Hindlimb muscle (tissue), 1 donor: ENCODE data around the gene EEF1AKMT3. TPM values are rescaled to one million over a fixed set of nuclear protein-coding genes. Genes with fewer than 3 reads are reported as not detected.

ENCODE experiments used
- DNase-seq: peaks from one replicate; pipeline ENCODE4 v3.0.0-alpha.2; 2013
- polyA plus RNA-seq: library from polyadenylated mRNA; unstranded; fragments of 120-200 nt; gene quantifications from one replicate; pipeline ENCODE4 v1.2.1, GENCODE V29; 2013; ENCODE audit not compliant: insufficient read length

EEF1AKMT3 gene
- polyA plus RNA-seq, 1 donor = 6.0 TPM

GRCh38 chr12:57783861-57784260, 11.4 kb downstream of the EEF1AKMT3 start:
- DNase-seq = no peak

GRCh38 chr12:57793920-57794319, 21.5 kb downstream of the EEF1AKMT3 start:
- no peak for DNase-seq

- DNase-seq = no peak
These were observed 22.9 kb downstream of the EEF1AKMT3 start for GRCh38 chr12:57795354-57795753.

- no peak for DNase-seq
These were observed 24.6 kb downstream of the EEF1AKMT3 start for GRCh38 chr12:57796996-57797395.

- DNase-seq = no peak
These were observed 25.5 kb downstream of the EEF1AKMT3 start for GRCh38 chr12:57797933-57798332.

GRCh38 chr12:57800965-57801364, 28.6 kb downstream of the EEF1AKMT3 start:
- no peak for DNase-seq

GRCh38 chr12:57802607-57803006, 30.2 kb downstream of the EEF1AKMT3 start:
- DNase-seq = no peak

- DNase-seq = no peak
These were observed 31.0 kb downstream of the EEF1AKMT3 start for GRCh38 chr12:57803319-57803893.

GRCh38 chr12:57806677-57807076, 34.3 kb downstream of the EEF1AKMT3 start:
- no peak for DNase-seq

GRCh38 chr12:57807285-57807684, 34.9 kb downstream of the EEF1AKMT3 start:
- DNase-seq = no peak

DNA sequence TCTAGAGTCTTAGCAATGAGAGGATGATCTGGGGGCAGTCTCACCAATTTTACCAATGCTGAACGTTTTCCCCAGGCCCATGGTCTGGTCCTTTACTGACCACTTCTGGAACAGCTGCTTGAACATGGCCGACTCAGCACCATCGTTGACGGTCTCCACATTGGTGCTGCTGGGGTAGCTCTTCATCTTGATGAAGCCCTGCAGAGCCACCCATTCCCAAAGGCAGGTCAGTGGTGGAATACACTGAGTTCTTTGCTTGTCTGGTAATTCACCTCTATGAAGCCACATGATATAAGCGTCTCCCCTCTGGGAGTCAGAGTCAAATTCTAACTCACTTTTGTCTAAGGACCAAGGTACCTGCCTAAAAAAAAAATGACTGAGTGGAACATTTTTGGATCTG, 35.9 kb downstream of the EEF1AKMT3 start:
- no peak for DNase-seq

GRCh38 chr12:57809425-57809824, 37.0 kb downstream of the EEF1AKMT3 start:
- DNase-seq = no peak

DNA sequence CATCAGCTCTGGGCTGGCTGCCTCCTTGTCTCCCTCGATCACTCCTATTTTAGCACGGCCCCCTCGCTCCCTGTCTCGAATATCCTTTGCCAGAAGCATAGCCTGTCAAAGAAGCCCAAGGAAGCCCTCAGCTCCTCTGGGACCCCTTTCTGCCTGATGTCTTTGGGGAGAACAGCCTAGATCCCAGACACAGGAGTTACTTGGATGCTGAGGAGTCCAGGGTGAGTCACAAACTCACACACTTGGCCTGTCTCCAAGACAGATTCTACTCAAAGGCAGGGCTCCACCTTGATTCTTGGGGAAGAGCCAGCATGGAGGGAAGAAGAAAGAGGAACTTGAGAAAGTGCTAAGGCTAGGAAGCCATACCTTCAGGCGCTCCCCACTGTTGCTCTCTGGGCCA, 38.0 kb downstream of the EEF1AKMT3 start:
- no peak for DNase-seq

GRCh38 chr12:57811028-57811755, 38.8 kb downstream of the EEF1AKMT3 start:
- no peak for DNase-seq

- DNase-seq = no peak
These were observed 40.9 kb downstream of the EEF1AKMT3 start for GRCh38 chr12:57813111-57813970.

DNA sequence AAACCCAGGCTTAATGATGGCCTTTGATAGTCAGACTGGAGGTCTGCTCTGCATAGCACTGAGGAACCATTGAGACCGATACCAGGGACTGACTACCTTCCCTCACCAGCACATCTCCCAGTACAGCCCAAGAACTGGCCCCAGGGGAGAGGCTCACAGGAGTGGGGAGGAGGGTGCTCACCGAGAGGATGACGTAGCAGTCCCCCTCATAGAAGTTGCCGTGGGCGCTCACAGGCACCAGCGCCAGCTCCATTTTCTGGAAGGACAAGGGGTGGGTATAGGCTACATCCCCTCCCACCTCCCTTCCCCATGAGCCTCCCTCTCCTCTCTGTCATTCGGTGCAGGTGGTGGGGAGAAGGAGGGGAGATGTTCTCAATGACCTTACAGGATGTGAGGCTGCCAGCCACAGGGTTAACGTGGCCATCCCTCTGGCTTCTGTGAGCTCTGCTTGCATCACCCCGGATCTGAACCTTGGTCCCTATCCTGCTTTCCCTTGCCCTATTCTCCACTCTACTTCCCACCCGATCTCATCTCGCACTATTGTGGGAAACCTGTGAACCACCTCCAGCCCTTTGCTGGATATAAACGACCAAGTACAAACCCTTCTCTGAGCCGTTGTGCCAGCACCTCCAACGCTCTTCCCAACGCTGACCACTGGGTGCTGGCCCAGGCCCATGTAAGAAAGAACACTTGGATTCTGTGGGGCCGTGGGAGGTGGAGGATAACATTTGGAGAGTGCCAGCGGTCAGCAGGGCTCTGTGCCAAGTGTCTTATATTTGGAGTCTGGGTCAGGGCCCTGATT, 41.8 kb downstream of the EEF1AKMT3 start:
- DNase-seq = no peak

GRCh38 chr12:57815177-57816000, 43.0 kb downstream of the EEF1AKMT3 start:
- no peak for DNase-seq

DNA sequence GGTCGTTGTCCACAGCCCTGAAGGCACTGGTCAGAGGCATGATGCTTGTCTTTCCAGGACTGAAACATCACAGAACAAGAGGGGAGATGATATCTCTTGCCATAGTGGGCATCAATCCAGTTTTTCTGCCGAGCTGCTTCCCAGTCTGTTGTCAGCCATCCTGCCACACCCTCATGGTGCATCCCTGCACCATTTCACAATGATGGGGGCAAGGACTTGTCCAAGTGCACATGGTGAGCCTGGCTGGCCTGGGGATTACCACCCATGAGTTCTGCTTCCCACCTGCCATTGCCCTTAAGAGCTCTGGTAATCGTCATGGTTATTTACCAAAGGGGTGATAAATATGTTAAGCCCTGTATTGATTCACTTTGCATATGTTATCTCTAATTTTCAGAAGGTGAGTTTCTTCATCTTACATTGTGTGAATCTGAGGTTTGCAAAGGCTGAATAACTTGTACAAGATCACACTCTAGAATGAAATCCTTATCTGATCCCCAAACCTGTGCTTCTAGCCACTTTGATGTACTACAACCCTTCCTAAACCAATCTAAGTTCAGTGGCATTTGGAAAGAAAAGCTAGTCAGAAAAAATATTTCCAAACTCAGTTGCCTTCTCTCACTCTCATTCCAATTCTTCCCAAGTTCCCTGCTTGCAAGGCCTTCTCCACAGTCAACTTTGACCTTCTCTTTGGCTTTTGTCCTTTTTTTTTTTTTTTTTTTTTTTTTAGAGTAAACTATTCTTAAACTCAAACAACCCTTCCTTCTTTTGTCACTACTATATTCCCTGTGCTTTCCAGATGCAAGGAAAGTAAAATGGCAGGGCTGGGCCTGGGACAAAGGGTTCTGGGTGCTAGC, 43.8 kb downstream of the EEF1AKMT3 start:
- DNase-seq = no peak

DNA sequence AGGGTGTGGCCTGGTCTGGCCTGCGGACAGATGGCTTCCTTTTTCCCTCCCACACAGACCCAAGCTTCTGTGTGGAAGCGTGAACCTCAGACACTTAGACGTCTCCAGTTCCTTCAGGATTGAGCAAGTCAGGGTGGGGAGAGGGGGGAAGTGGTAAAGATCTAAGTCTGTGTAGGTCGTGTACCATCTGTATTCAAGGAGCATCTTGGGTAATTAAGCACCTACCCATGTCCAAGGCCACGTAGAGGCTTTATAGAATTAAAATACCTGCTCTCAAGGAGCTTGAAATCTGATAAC, 44.4 kb downstream of the EEF1AKMT3 start:
- no peak for DNase-seq

- DNase-seq = no peak
These were observed 45.0 kb downstream of the EEF1AKMT3 start for GRCh38 chr12:57817261-57817989.
